Ovary (tissue), 9 donors: ENCODE results near the gene AAK1. TPM values are rescaled to one million over a fixed set of nuclear protein-coding genes. Genes with fewer than 3 reads are reported as not detected.

ENCODE experiments used
- DNase-seq, 5 donors: peaks; one replicate each; pipeline ENCODE4 v3.0.0-alpha.2; 2019 to 2020
- H3K27ac ChIP-seq, 2 donors: fragments of 200-600 bp; one replicate each; pipeline versions ENCODE4 v1.5.1 to v1.8.0; 2019 to 2022
- H3K27me3 ChIP-seq: fragments of 200-600 bp; one replicate; pipeline ENCODE4 v1.8.0; 2022
- H3K36me3 ChIP-seq: fragments of 200-600 bp; sonication (generic); one replicate; pipeline ENCODE4 v1.5.1; 2019
- H3K4me1 ChIP-seq: one replicate; pipeline ENCODE4 v1.8.1; 2013; ENCODE audit warnings: mild to moderate bottlenecking, moderate library complexity; ENCODE audit not compliant: insufficient read depth
- H3K4me3 ChIP-seq: fragments of 200-600 bp; sonication (generic); one replicate; pipeline ENCODE4 v1.5.1; 2017
- H3K9me3 ChIP-seq, 2 donors: fragments of 200-600 bp in 1 of 2; sonication (generic) in 1 of 2; one replicate each; pipeline versions ENCODE4 v1.5.1 to v1.8.1; 2013 to 2019; ENCODE audit warnings: mild to moderate bottlenecking in 1 of 2, moderate library complexity in 1 of 2
- CTCF ChIP-seq, 3 donors: fragments of 450-650 bp in 2 of 3; fragments of 200-600 bp in 1 of 3; IDR thresholded peaks; one replicate each; pipeline versions ENCODE4 v1.5.1 to v1.8.0; 2016 to 2022; ENCODE audit warnings: antibody characterized with exemption in 3 of 3, mild to moderate bottlenecking in 1 of 3
- EP300 ChIP-seq: sonication (generic); formaldehyde crosslinking; IDR thresholded peaks from one replicate; pipeline ENCODE4 v1.6.1; 2017; ENCODE audit warnings: antibody characterized with exemption
- POLR2A ChIP-seq: fragments of 450-650 bp; IDR thresholded peaks from one replicate; pipeline ENCODE4 v1.6.1; 2017; ENCODE audit warnings: antibody characterized with exemption, mild to moderate bottlenecking, moderate library complexity
- WGBS, 3 donors: extraction: QIAGEN DNeasy Blood & Tissue Kit in 1 of 3; methylation state at CpG; one replicate each; pipeline versions ENCODE4 v1.1.5 to v1.1.7; 2013 to 2017; 5-methylcytosine and 5-hydroxymethylcytosine counted together
- intact Hi-C, 4 donors: fragments of 100-400 bp; cut with DNase I; formaldehyde crosslinking; loops; one replicate each; pipeline versions ENCODE4 v1.11.0 to v1.15.1; 2022 to 2023
- polyA plus RNA-seq, 2 donors: library from polyadenylated mRNA; stranded (reverse); fragments of 200-250 nt in 1 of 2; fragments of 350-450 nt in 1 of 2; fragmentation: Illumina TruSeq in 1 of 2; extraction: RNeasy Lipid Tissue Mini Kit (QIAGEN cat#74804) in 1 of 2; gene quantifications; one replicate each; pipeline ENCODE4 v1.2.3, GENCODE V29; 2013 to 2014
- total RNA-seq, 7 donors: library from RNA; depleted of rRNA in 2 of 7; stranded (reverse); fragments of >200 nt in 2 of 7; fragmentation: NEBNext Ultra II Directional in 3 of 7; extraction: Animal tissue kit (Norgen Biotek cat#: 25700) in 3 of 7; gene quantifications; one replicate each; pipeline versions ENCODE4 v1.1.0 to v1.2.4, GENCODE V29; 2016 to 2023
- donor health status: DM: no; HTN: no; CAD: no; lungs with moderate emphysema.
- donor health status: DM: no; HTN: no; CAD: no.
- donor health status: Bipolar disorder and iron deficiency.
- donor health status: DM: yes; HTN: yes; CAD: no.
- donor health status: DM: no; HTN: no; CAD: no.
- donor health status: DM: yes; HTN: yes; CAD: no.

AAK1 gene
- total and polyA plus RNA-seq, 9 donors, result 7.4 to 53.6 (median 34.3) TPM

GRCh38 chr2:69481421-69481820, 162.1 kb downstream of the AAK1 start:
- H3K4me1 ChIP-seq, result no peaks in the 10 kb centered on the region
- H3K27ac ChIP-seq, result no peak overlapping the region
- no peak overlapping the region for H3K4me3 ChIP-seq
- no peaks in the 10 kb centered on the region for H3K9me3 ChIP-seq
- TF ChIP-seq POLR2A (no peak), CTCF (IDR thresholded peaks at IDR 0.05) (no peak), EP300 (no peak)
- no peaks in the 10 kb centered on the region for H3K27me3 ChIP-seq
- intact Hi-C loops, result no loop called here
- 93 to 100% (median 100%) methylated on average over 1 of the region's 1 CpG for WGBS, 3 donors
- no peaks in the 10 kb centered on the region for H3K36me3 ChIP-seq
- no peak for DNase-seq

GRCh38 chr2:69477627-69478026, 165.9 kb downstream of the AAK1 start:
- no peak for DNase-seq
- TF ChIP-seq POLR2A, result no peak
- TF ChIP-seq CTCF (IDR thresholded peaks at IDR 0.05), result no peak
- no peak for TF ChIP-seq EP300
- intact Hi-C loops, result no loop called here
- no peaks in the 10 kb centered on the region for H3K27me3 ChIP-seq
- no peak overlapping the region for H3K4me3 ChIP-seq
- H3K36me3 ChIP-seq, result no peaks in the 10 kb centered on the region
- H3K4me1 ChIP-seq, result no peaks in the 10 kb centered on the region
- no peaks in the 10 kb centered on the region for H3K9me3 ChIP-seq
- 81 to 94% (median 84%) methylated on average over 1 of the region's 1 CpG for WGBS, 3 donors
- no peak overlapping the region for H3K27ac ChIP-seq

- TF ChIP-seq EP300 (no peak), CTCF (IDR thresholded peaks at IDR 0.05) (no peak), POLR2A (no peak)
- DNase-seq, result no peak
- Histone ChIP-seq H3K4me3 (no peak overlapping the region), H3K9me3 (no peaks in the 10 kb centered on the region), H3K27me3 (no peaks in the 10 kb centered on the region), H3K36me3 (no peaks in the 10 kb centered on the region), H3K27ac (no peak overlapping the region), H3K4me1 (no peaks in the 10 kb centered on the region)
- intact Hi-C loops, result no loop called here
- 70 to 89% (median 88%) methylated on average over 2 of the region's 2 CpGs for WGBS, 3 donors
Measured at GRCh38 chr2:69474688-69475087, 168.9 kb downstream of the AAK1 start.

- intact Hi-C loops, result no loop called here
- DNase-seq, result no peak
- H3K4me3 ChIP-seq, result no peak overlapping the region
Measured at GRCh38 chr2:69471793-69472192, 171.7 kb downstream of the AAK1 start.

More at GRCh38 chr2:69471793-69472192, 171.7 kb downstream of the AAK1 start:
- Histone ChIP-seq H3K27me3 (no peaks in the 10 kb centered on the region), H3K9me3 (no peaks in the 10 kb centered on the region), H3K4me1 (no peaks in the 10 kb centered on the region), H3K27ac (no peak overlapping the region), H3K36me3 (no peaks in the 10 kb centered on the region)
- WGBS, 3 donors, result 85 to 92% (median 88%) methylated on average over 2 of the region's 2 CpGs
- no peak for TF ChIP-seq POLR2A
- no peak for TF ChIP-seq EP300
- no peak for TF ChIP-seq CTCF (IDR thresholded peaks at IDR 0.05)
